A549 (cell line): ENCODE results near the gene MAPK9.

ENCODE experiments used
- CBX8 ChIP-seq: fragments of 200-600 bp; sonication (generic); IDR thresholded peaks from 2 replicates; pipeline ENCODE4 v1.6.1; 2016
- CHD2 ChIP-seq: fragments of 150-350 bp; IDR thresholded peaks from 2 replicates; pipeline ENCODE4 v1.6.1; 2014; ENCODE audit warnings: low read length; ENCODE audit not compliant: partially characterized antibody
- EHMT2 ChIP-seq: fragments of 200-600 bp; sonication (generic); IDR thresholded peaks from 2 replicates; pipeline ENCODE4 v1.6.1; 2016; ENCODE audit warnings: antibody characterized with exemption, low read depth, mild to moderate bottlenecking, moderate library complexity
- FOSL2 ChIP-seq, 2 experiments: fragments of 450-650 bp in 1 of 2; fragments of >200 bp in 1 of 2; sonication (Bioruptor Twin) in 1 of 2; formaldehyde crosslinking; IDR thresholded peaks; 2 replicates each; pipeline versions ENCODE4 v1.5.0 to v1.6.1; 2016 to 2020; ENCODE audit warnings: mild to moderate bottlenecking in 1 of 2, moderate library complexity in 1 of 2
- MAFK ChIP-seq: fragments of 450-650 bp; IDR thresholded peaks from 2 replicates; pipeline ENCODE4 v1.6.1; 2014; ENCODE audit not compliant: partially characterized antibody
- PHF8 ChIP-seq: fragments of 200-600 bp; sonication (generic); IDR thresholded peaks from 2 replicates; pipeline ENCODE4 v1.6.1; 2016; ENCODE audit warnings: low read depth, mild to moderate bottlenecking, antibody characterized with exemption, moderate library complexity, borderline replicate concordance
- POLR2A ChIP-seq: IDR thresholded peaks from 2 replicates; pipeline ENCODE4 v1.6.1; 2012; ENCODE audit warnings: mild to moderate bottlenecking, low read length
- RAD21 ChIP-seq, 2 experiments: fragments of >200 bp in 1 of 2; sonication (Bioruptor Twin) in 1 of 2; formaldehyde crosslinking in 1 of 2; IDR thresholded peaks in 1 of 2; conservative IDR thresholded peaks in 1 of 2; 2 replicates in 1 of 2; 3 replicates in 1 of 2; pipeline ENCODE4 v1.6.1; 2012 to 2018; ENCODE audit warnings: inconsistent platforms in 1 of 2
- REST ChIP-seq: fragments of 200-600 bp; sonication (generic); IDR thresholded peaks from 2 replicates; pipeline ENCODE4 v1.6.1; 2016; ENCODE audit warnings: antibody characterized with exemption, mild to moderate bottlenecking, moderate library complexity
- TF ChIP-seq, protein P1 (sequence below): fragments of >200 bp; sonication (Bioruptor Twin); formaldehyde crosslinking; IDR thresholded peaks from 3 replicates; pipeline ENCODE4 v1.5.1; 2016
- TF ChIP-seq, protein P2 (sequence below): fragments of 450-650 bp; IDR thresholded peaks from 2 replicates; pipeline ENCODE4 v1.6.1; 2014; ENCODE audit warnings: antibody characterized with exemption
- TF ChIP-seq, protein P3 (sequence below): fragments of 250-450 bp; sonication (Bioruptor Pico); IDR thresholded peaks from 2 replicates; pipeline ENCODE4 v1.5.0; 2021; ENCODE audit warnings: mild to moderate bottlenecking, moderate library complexity, borderline replicate concordance

DNA sequence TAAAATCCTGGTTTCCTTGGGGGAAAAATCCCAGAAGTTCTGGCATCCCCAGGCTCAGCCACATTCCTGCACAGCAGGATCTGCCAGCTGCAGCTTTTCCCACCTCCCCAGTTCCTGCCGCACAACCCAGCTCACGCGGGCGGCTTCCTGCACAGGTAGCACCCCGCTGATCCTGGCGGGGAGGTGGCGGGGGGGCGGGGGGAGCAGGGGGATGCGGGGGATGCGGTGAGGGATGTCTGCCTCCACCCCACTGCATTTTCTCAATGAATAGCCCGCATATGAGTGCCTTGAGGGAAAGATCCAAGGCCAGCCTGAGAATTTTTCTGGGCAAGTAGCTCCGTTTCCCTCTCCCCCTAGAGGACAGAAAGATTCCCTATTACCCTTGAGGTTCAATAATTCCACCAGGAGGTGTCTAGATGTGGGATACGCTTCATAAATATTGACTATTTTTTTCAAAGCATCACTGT lies 40.2 kb upstream of the MAPK9 start:
- TF ChIP-seq, protein P1, sequence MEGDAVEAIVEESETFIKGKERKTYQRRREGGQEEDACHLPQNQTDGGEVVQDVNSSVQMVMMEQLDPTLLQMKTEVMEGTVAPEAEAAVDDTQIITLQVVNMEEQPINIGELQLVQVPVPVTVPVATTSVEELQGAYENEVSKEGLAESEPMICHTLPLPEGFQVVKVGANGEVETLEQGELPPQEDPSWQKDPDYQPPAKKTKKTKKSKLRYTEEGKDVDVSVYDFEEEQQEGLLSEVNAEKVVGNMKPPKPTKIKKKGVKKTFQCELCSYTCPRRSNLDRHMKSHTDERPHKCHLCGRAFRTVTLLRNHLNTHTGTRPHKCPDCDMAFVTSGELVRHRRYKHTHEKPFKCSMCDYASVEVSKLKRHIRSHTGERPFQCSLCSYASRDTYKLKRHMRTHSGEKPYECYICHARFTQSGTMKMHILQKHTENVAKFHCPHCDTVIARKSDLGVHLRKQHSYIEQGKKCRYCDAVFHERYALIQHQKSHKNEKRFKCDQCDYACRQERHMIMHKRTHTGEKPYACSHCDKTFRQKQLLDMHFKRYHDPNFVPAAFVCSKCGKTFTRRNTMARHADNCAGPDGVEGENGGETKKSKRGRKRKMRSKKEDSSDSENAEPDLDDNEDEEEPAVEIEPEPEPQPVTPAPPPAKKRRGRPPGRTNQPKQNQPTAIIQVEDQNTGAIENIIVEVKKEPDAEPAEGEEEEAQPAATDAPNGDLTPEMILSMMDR = peak; percentile 23; the same call in 1 of the 3 replicates
- TF ChIP-seq, protein P2, sequence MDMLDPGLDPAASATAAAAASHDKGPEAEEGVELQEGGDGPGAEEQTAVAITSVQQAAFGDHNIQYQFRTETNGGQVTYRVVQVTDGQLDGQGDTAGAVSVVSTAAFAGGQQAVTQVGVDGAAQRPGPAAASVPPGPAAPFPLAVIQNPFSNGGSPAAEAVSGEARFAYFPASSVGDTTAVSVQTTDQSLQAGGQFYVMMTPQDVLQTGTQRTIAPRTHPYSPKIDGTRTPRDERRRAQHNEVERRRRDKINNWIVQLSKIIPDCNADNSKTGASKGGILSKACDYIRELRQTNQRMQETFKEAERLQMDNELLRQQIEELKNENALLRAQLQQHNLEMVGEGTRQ = no peak
- TF ChIP-seq FOSL2 (IDR thresholded peaks at IDR 0.05) (no peak), FOSL2 (CRISPR knock-in tag; IDR thresholded peaks at IDR 0.05) (no peak), CBX8 (no peak), POLR2A (no peak), PHF8 (no peak), EHMT2 (no peak), MAFK (no peak), CHD2 (no peak), REST (no peak), RAD21 (conservative IDR thresholded peaks at IDR 0.05 in 1 of 2, IDR thresholded peaks at IDR 0.05 in 1 of 2) (no peak)
- TF ChIP-seq, protein P3, sequence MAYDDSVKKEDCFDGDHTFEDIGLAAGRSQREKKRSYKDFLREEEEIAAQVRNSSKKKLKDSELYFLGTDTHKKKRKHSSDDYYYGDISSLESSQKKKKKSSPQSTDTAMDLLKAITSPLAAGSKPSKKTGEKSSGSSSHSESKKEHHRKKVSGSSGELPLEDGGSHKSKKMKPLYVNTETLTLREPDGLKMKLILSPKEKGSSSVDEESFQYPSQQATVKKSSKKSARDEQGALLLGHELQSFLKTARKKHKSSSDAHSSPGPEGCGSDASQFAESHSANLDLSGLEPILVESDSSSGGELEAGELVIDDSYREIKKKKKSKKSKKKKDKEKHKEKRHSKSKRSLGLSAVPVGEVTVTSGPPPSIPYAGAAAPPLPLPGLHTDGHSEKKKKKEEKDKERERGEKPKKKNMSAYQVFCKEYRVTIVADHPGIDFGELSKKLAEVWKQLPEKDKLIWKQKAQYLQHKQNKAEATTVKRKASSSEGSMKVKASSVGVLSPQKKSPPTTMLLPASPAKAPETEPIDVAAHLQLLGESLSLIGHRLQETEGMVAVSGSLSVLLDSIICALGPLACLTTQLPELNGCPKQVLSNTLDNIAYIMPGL = no peak
